ENCODE data around the gene EPHA4.

Gene EPHA4

GRCh38 chr2:221435171-221435570, 136.9 kb downstream of the EPHA4 start:
- H3K36me3 ChIP-seq (ENCODE audit: control insufficient read depth in 1 of 2, insufficient read depth in 2 of 2, low read length in 2 of 2) = no peaks in the 10 kb centered on the region
- H3K9ac ChIP-seq (ENCODE audit: low read depth in 1 of 2, low read length in 2 of 2) = no peak overlapping the region
- H3K4me3 ChIP-seq (ENCODE audit: low read depth in 1 of 2, low read length in 2 of 2) = no peak overlapping the region
- no peaks in the 10 kb centered on the region for H3K27me3 ChIP-seq (ENCODE audit: control insufficient read depth in 1 of 2, insufficient read depth in 2 of 2, low read length in 2 of 2)
- no peaks in the 10 kb centered on the region for H3K4me1 ChIP-seq (ENCODE audit: control insufficient read depth in 1 of 2, insufficient read depth in 2 of 2, low read length in 2 of 2)
- no peak overlapping the region for H3K27ac ChIP-seq (ENCODE audit: low read depth, low read length)
- no peaks in the 10 kb centered on the region for H3K9me3 ChIP-seq (ENCODE audit: control insufficient read depth in 1 of 2, low read length in 2 of 2)

GRCh38 chr2:221434142-221434541, 138.0 kb downstream of the EPHA4 start:
- Histone ChIP-seq H3K4me1 (ENCODE audit: control insufficient read depth in 1 of 2, insufficient read depth in 2 of 2, low read length in 2 of 2) (no peaks in the 10 kb centered on the region), H3K4me3 (ENCODE audit: low read depth in 1 of 2, low read length in 2 of 2) (no peak overlapping the region), H3K36me3 (ENCODE audit: control insufficient read depth in 1 of 2, insufficient read depth in 2 of 2, low read length in 2 of 2) (no peaks in the 10 kb centered on the region), H3K9ac (ENCODE audit: low read depth in 1 of 2, low read length in 2 of 2) (no peak overlapping the region), H3K27ac (ENCODE audit: low read depth, low read length) (no peak overlapping the region), H3K27me3 (ENCODE audit: control insufficient read depth in 1 of 2, insufficient read depth in 2 of 2, low read length in 2 of 2) (no peaks in the 10 kb centered on the region), H3K9me3 (ENCODE audit: control insufficient read depth in 1 of 2, low read length in 2 of 2) (no peaks in the 10 kb centered on the region)

- Histone ChIP-seq H3K4me3 (ENCODE audit: low read depth in 1 of 2, low read length in 2 of 2) (no peak overlapping the region), H3K27ac (ENCODE audit: low read depth, low read length) (no peak overlapping the region), H3K9me3 (ENCODE audit: control insufficient read depth in 1 of 2, low read length in 2 of 2) (no peaks in the 10 kb centered on the region), H3K9ac (ENCODE audit: low read depth in 1 of 2, low read length in 2 of 2) (no peak overlapping the region), H3K27me3 (ENCODE audit: control insufficient read depth in 1 of 2, insufficient read depth in 2 of 2, low read length in 2 of 2) (no peaks in the 10 kb centered on the region), H3K4me1 (ENCODE audit: control insufficient read depth in 1 of 2, insufficient read depth in 2 of 2, low read length in 2 of 2) (no peaks in the 10 kb centered on the region), H3K36me3 (ENCODE audit: control insufficient read depth in 1 of 2, insufficient read depth in 2 of 2, low read length in 2 of 2) (no peaks in the 10 kb centered on the region)
Observed at GRCh38 chr2:221431477-221431876, 140.6 kb downstream of the EPHA4 start.

GRCh38 chr2:221429741-221430491, 142.2 kb downstream of the EPHA4 start:
- H3K27ac ChIP-seq (ENCODE audit: low read depth, low read length) = no peak overlapping the region

GRCh38 chr2:221428896-221429295, 143.2 kb downstream of the EPHA4 start:
- Histone ChIP-seq H3K27me3 (ENCODE audit: control insufficient read depth in 1 of 2, insufficient read depth in 2 of 2, low read length in 2 of 2) (no peaks in the 10 kb centered on the region), H3K27ac (ENCODE audit: low read depth, low read length) (no peak overlapping the region), H3K4me3 (ENCODE audit: low read depth in 1 of 2, low read length in 2 of 2) (no peak overlapping the region), H3K4me1 (ENCODE audit: control insufficient read depth in 1 of 2, insufficient read depth in 2 of 2, low read length in 2 of 2) (no peaks in the 10 kb centered on the region), H3K9ac (ENCODE audit: low read depth in 1 of 2, low read length in 2 of 2) (no peak overlapping the region), H3K36me3 (ENCODE audit: control insufficient read depth in 1 of 2, insufficient read depth in 2 of 2, low read length in 2 of 2) (no peaks in the 10 kb centered on the region), H3K9me3 (ENCODE audit: control insufficient read depth in 1 of 2, low read length in 2 of 2) (no peaks in the 10 kb centered on the region)

More at GRCh38 chr2:221429741-221430491, 142.2 kb downstream of the EPHA4 start:
- H3K27me3 ChIP-seq (ENCODE audit: control insufficient read depth in 1 of 2, insufficient read depth in 2 of 2, low read length in 2 of 2) = no peaks in the 10 kb centered on the region
- no peaks in the 10 kb centered on the region for H3K9me3 ChIP-seq (ENCODE audit: control insufficient read depth in 1 of 2, low read length in 2 of 2)
- no peak overlapping the region for H3K4me3 ChIP-seq (ENCODE audit: low read depth in 1 of 2, low read length in 2 of 2)
- no peak overlapping the region for H3K9ac ChIP-seq (ENCODE audit: low read depth in 1 of 2, low read length in 2 of 2)
- H3K4me1 ChIP-seq (ENCODE audit: control insufficient read depth in 1 of 2, insufficient read depth in 2 of 2, low read length in 2 of 2) = no peaks in the 10 kb centered on the region
- no peaks in the 10 kb centered on the region for H3K36me3 ChIP-seq (ENCODE audit: control insufficient read depth in 1 of 2, insufficient read depth in 2 of 2, low read length in 2 of 2)

- Histone ChIP-seq H3K27ac (ENCODE audit: low read depth, low read length) (no peak overlapping the region), H3K9ac (ENCODE audit: low read depth in 1 of 2, low read length in 2 of 2) (no peak overlapping the region), H3K27me3 (ENCODE audit: control insufficient read depth in 1 of 2, insufficient read depth in 2 of 2, low read length in 2 of 2) (no peaks in the 10 kb centered on the region), H3K9me3 (ENCODE audit: control insufficient read depth in 1 of 2, low read length in 2 of 2) (no peaks in the 10 kb centered on the region), H3K4me1 (ENCODE audit: control insufficient read depth in 1 of 2, insufficient read depth in 2 of 2, low read length in 2 of 2) (no peaks in the 10 kb centered on the region), H3K4me3 (ENCODE audit: low read depth in 1 of 2, low read length in 2 of 2) (no peak overlapping the region), H3K36me3 (ENCODE audit: control insufficient read depth in 1 of 2, insufficient read depth in 2 of 2, low read length in 2 of 2) (no peaks in the 10 kb centered on the region)
Observed at GRCh38 chr2:221426929-221427328, 145.2 kb downstream of the EPHA4 start.

GRCh38 chr2:221425891-221426290, 146.2 kb downstream of the EPHA4 start:
- Histone ChIP-seq H3K4me3 (ENCODE audit: low read depth in 1 of 2, low read length in 2 of 2) (no peak overlapping the region), H3K9ac (ENCODE audit: low read depth in 1 of 2, low read length in 2 of 2) (no peak overlapping the region), H3K27me3 (ENCODE audit: control insufficient read depth in 1 of 2, insufficient read depth in 2 of 2, low read length in 2 of 2) (no peaks in the 10 kb centered on the region), H3K27ac (ENCODE audit: low read depth, low read length) (no peak overlapping the region), H3K4me1 (ENCODE audit: control insufficient read depth in 1 of 2, insufficient read depth in 2 of 2, low read length in 2 of 2) (no peaks in the 10 kb centered on the region), H3K36me3 (ENCODE audit: control insufficient read depth in 1 of 2, insufficient read depth in 2 of 2, low read length in 2 of 2) (no peaks in the 10 kb centered on the region), H3K9me3 (ENCODE audit: control insufficient read depth in 1 of 2, low read length in 2 of 2) (no peaks in the 10 kb centered on the region)

GRCh38 chr2:221425353-221425752, 146.8 kb downstream of the EPHA4 start:
- Histone ChIP-seq H3K4me3 (ENCODE audit: low read depth in 1 of 2, low read length in 2 of 2) (no peak overlapping the region), H3K27me3 (ENCODE audit: control insufficient read depth in 1 of 2, insufficient read depth in 2 of 2, low read length in 2 of 2) (no peaks in the 10 kb centered on the region), H3K27ac (ENCODE audit: low read depth, low read length) (no peak overlapping the region), H3K9me3 (ENCODE audit: control insufficient read depth in 1 of 2, low read length in 2 of 2) (no peaks in the 10 kb centered on the region), H3K36me3 (ENCODE audit: control insufficient read depth in 1 of 2, insufficient read depth in 2 of 2, low read length in 2 of 2) (no peaks in the 10 kb centered on the region), H3K9ac (ENCODE audit: low read depth in 1 of 2, low read length in 2 of 2) (no peak overlapping the region), H3K4me1 (ENCODE audit: control insufficient read depth in 1 of 2, insufficient read depth in 2 of 2, low read length in 2 of 2) (no peaks in the 10 kb centered on the region)

GRCh38 chr2:221423210-221423804, 148.8 kb downstream of the EPHA4 start:
- no peaks in the 10 kb centered on the region for H3K36me3 ChIP-seq (ENCODE audit: control insufficient read depth in 1 of 2, insufficient read depth in 2 of 2, low read length in 2 of 2)
- no peak overlapping the region for H3K27ac ChIP-seq (ENCODE audit: low read depth, low read length)

GRCh38 chr2:221422516-221423209, 149.4 kb downstream of the EPHA4 start:
- Histone ChIP-seq H3K4me3 (ENCODE audit: low read depth in 1 of 2, low read length in 2 of 2) (no peak overlapping the region), H3K27ac (ENCODE audit: low read depth, low read length) (no peak overlapping the region), H3K4me1 (ENCODE audit: control insufficient read depth in 1 of 2, insufficient read depth in 2 of 2, low read length in 2 of 2) (no peaks in the 10 kb centered on the region), H3K36me3 (ENCODE audit: control insufficient read depth in 1 of 2, insufficient read depth in 2 of 2, low read length in 2 of 2) (no peaks in the 10 kb centered on the region), H3K27me3 (ENCODE audit: control insufficient read depth in 1 of 2, insufficient read depth in 2 of 2, low read length in 2 of 2) (no peaks in the 10 kb centered on the region), H3K9me3 (ENCODE audit: control insufficient read depth in 1 of 2, low read length in 2 of 2) (no peaks in the 10 kb centered on the region), H3K9ac (ENCODE audit: low read depth in 1 of 2, low read length in 2 of 2) (no peak overlapping the region)

More at GRCh38 chr2:221423210-221423804, 148.8 kb downstream of the EPHA4 start:
- no peak overlapping the region for H3K4me3 ChIP-seq (ENCODE audit: low read depth in 1 of 2, low read length in 2 of 2)
- H3K9ac ChIP-seq (ENCODE audit: low read depth in 1 of 2, low read length in 2 of 2) = no peak overlapping the region
- no peaks in the 10 kb centered on the region for H3K27me3 ChIP-seq (ENCODE audit: control insufficient read depth in 1 of 2, insufficient read depth in 2 of 2, low read length in 2 of 2)
- no peaks in the 10 kb centered on the region for H3K4me1 ChIP-seq (ENCODE audit: control insufficient read depth in 1 of 2, insufficient read depth in 2 of 2, low read length in 2 of 2)
- no peaks in the 10 kb centered on the region for H3K9me3 ChIP-seq (ENCODE audit: control insufficient read depth in 1 of 2, low read length in 2 of 2)
